K562 treated with DMSO at 1 percent for 12 hours (cell line): ENCODE results near the gene UBXN10. TPM values are rescaled to one million over a fixed set of nuclear protein-coding genes. Genes with fewer than 3 reads are reported as not detected.

ENCODE experiments used
- total RNA-seq: library from RNA; unstranded; fragments of 300-600 nt; gene quantifications from 2 replicates; pipeline ENCODE4 v1.2.3, GENCODE V29; 2022; ENCODE audit not compliant: insufficient read depth

UBXN10 gene
- total RNA-seq, result 5.3 and 9.7 TPM in 2 replicates

GRCh38 chr1:20185834-20186782 lies at the start of gene UBXN10, which contains the start of gene PLA2G2C:
Gene UBXN10 (plus strand): TSS chr1:20186096. CDS start chr1:20190562, 4,466 bp downstream.
Gene PLA2G2C (minus strand): TSS chr1:20186518. CDS start chr1:20177363, 9,155 bp downstream.

GRCh38 chr1:20138961-20139550 lies 46.8 kb upstream of the UBXN10 start, which contains the start of gene PLA2G2F:
Gene PLA2G2F (plus strand): TSS chr1:20139323. CDS start chr1:20139428, 105 bp downstream.

Other genes with a start within 250 kb of the UBXN10 start
- not detected in 2 replicates for gene PLA2G2A, start 206.5 kb upstream of the UBXN10 start, total RNA-seq
- gene PLA2G5, start 115.9 kb upstream of the UBXN10 start, total RNA-seq, result not detected in 2 replicates
- not detected in 2 replicates for gene PLA2G2D, start 66.6 kb upstream of the UBXN10 start, total RNA-seq
- gene PLA2G2F, start 46.8 kb upstream of the UBXN10 start, total RNA-seq, result not detected in 2 replicates
- 0.40 and 0.42 TPM in 2 replicates for gene PLA2G2C, start 422 bp downstream of the UBXN10 start, total RNA-seq
- not detected in 2 replicates for gene VWA5B1, start 104.8 kb downstream of the UBXN10 start, total RNA-seq